ENCODE results near the gene RGS19.
"Not testable (repeated sequence)": the region's sequence is repeated elsewhere in the genome, so short reads cannot be mapped to it uniquely, and the experiment has no call there.

Gene RGS19

GRCh38 chr20:64092258-64093012 is 13.1 kb upstream of the RGS19 start:
- no peak for DNase-seq

DNA sequence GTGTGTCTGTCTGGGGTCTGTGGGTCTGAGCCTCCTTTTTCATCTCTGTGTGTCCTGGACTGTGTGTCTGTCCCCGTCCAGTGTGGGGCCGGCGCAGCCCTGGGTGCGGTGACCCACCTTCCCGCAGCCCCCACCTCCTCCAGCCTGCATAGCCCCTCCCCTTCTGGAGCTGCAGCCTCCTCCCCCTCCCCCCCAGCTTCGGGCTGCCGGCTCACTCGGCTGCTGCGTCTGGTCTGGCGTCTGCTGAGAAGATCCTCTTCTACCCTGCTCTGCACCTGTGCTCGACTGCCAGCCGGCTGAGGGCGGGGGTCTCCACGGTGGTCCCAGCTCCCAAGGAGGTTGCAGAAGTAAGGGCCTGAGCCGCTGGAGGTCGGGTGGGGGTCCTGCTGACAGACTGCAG is 12.5 kb upstream of the RGS19 start:
- DNase-seq = no peak

GRCh38 chr20:64091340-64091739 is 12.0 kb upstream of the RGS19 start:
- DNase-seq = no peak

DNA sequence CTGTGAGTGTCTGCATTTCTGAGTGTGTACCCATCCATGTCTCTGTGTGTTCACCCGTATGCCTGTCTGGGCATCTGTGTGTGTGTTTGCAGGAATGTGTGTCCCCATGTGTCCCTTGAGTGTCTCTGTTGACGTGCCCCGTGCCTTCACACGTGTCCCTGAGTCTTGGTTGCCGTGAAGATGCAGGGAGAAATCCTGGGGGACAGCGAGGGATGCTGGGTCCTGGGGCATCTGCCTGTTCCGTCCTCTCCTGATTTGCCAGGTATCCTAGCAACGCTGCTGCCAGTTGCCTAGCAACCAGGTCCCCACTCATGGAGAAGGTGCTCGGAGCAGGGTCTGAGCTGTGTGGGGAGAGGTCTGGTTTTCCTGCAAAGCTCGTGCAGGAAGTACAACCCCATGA is 10.8 kb upstream of the RGS19 start:
- DNase-seq = no peak

DNA sequence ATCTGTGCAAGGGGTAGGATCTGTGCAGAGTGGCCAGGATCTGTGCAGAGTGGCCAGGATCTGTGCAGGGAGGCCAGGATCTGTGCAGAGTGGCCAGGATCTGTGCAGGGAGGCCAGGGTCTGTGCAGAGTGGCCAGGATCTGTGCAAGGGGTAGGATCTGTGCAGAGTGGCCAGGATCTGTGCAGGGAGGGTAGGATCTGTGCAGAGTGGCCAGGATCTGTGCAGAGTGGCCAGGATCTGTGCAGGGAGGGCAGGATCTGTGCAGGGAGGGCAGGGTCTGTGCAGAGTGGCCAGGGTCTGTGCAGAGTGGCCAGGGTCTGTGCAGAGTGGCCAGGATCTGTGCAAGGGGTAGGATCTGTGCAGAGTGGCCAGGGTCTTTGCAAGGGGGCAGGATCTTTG is 9.3 kb upstream of the RGS19 start:
- not testable (repeated sequence) for DNase-seq

- DNase-seq = not testable (repeated sequence)
Observed at GRCh38 chr20:64087226-64087825, 8.0 kb upstream of the RGS19 start.

DNA sequence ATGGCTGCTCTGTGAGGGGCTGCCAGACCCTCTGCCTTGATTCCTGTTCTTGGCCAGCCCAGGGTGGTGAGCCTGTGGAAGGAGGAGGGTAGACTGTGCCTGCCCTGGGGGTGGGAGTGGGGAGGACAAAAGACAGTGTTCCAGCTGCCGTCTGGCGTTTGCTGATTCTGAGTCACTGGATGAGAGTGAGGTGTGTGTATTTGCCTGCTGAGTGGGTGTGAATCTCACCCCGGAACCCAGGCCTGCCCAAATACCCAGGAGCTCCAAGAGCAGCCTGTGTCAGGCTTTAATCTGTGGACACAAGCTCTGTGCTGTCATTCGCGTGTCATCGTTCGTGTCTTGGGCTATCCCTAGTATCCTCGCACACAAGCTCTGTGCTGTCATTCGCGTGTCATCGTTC is 7.5 kb upstream of the RGS19 start:
- DNase-seq = no peak

GRCh38 chr20:64084685-64085152 is 5.4 kb upstream of the RGS19 start:
- DNase-seq = no peak

- DNase-seq = no peak
Observed at GRCh38 chr20:64083804-64084684, 4.7 kb upstream of the RGS19 start, which contains the start of gene LKAAEAR1. TSS of gene LKAAEAR1 (minus strand) at chr20:64084398. CDS start at chr20:64084219, 179 bp downstream.

DNA sequence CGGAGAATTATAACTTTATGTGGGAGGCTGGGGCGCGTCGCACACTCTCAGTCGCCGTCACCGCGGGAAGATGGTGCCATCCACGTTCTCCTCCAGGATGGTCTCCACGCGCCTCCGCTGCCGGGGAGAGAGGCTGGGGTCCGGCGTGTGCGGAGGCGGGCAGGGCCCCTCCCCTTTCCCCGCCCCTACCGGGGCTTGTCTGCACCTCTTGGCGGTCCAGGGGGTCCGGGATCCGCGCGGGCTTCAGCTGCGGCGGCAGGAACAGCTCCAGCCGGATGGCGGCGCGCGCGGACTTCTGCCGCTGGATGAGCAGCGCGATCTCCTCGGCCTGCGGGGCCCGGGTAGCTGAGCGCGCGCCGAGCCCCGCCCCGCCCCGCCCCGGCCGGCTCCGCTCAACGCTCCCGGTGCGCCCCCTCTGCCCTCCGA is 4.1 kb upstream of the RGS19 start:
- DNase-seq = peak; percentile 77 to 82

DNA sequence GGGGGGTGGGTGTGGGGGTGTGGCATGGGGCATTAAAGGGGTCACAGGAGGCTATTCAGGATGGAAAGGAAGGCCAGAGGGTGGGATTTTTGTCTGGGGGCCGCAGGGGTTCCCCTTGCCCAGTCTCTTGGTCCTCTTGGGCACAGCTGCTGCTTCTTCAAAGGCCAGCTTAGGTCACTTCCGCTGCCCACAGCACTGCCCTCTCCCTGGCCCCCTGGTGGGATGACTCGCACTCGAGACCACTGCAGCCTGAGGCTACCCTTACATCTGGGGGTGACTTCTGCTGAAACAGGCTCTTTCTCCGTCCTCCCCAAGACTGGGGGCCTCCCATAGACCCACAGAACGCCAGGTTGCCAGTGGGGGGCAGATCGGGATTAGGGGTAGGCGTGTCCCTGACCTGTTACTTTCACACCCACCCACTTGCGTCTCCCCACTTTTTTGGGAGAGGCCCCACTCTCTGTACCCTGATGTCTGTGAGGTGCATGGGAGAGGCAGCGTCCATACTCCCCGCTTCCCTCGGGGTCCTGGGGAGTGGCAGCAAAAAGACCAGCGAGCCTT is 3.6 kb upstream of the RGS19 start:
- DNase-seq = no peak

GRCh38 chr20:64082126-64082731 is 2.9 kb upstream of the RGS19 start:
- DNase-seq = no peak

DNA sequence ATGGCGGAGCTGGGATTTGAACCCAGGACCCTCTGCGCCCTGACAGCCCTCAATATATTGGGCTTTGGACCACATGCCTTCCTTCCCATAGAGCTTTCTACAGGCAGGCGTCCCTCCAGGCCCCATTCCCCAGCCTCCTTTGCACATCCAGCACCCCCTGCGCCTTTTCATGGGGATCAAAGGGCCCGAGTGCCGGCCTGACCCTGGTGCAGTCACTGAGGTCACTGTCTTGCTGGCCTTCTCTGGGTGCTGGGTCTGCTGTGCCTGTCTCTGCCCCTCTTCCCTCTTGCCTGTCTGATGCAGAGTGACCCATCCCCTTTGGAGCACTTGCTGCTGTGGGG is 2.3 kb upstream of the RGS19 start:
- no peak for DNase-seq

DNA sequence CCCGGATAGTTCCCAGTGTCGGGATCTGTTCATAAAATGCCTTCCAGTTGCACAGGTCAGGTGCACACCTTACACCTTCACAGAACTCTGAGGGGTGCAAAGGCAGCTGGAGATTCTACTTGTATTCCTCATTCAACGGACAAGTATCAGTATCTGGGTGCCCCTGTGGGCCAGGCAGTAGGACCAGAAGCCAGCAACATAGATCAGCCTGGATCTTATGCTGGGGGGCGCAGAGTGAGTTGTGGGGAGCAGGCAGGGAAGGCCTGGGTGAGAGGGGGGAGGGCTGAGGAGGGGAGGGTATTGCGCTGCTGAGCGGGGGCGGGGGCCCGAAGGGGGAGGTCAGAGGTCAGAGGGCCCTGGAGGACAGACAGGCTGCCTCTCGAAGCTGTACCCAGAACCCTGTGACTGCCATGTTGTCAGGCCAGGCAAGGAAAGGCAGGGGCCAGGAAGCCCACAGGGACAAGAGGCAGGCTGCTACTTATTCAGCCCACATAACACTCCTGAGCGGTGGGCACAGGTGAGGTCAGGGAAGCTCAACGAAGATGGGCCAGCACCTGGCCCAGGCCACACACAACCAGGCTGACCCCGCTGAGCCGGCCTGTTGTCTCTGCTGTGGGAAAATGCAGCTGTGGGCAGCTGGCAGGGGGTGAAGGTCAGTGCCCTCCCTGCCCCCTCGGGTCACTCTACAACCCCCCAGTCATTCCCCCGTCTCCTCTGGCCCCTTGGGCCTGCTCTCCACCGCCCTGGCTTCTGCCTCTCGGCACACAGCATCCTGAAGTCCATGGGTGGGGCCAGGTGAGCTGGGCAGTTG is 1.7 kb upstream of the RGS19 start:
- DNase-seq = no peak

DNA sequence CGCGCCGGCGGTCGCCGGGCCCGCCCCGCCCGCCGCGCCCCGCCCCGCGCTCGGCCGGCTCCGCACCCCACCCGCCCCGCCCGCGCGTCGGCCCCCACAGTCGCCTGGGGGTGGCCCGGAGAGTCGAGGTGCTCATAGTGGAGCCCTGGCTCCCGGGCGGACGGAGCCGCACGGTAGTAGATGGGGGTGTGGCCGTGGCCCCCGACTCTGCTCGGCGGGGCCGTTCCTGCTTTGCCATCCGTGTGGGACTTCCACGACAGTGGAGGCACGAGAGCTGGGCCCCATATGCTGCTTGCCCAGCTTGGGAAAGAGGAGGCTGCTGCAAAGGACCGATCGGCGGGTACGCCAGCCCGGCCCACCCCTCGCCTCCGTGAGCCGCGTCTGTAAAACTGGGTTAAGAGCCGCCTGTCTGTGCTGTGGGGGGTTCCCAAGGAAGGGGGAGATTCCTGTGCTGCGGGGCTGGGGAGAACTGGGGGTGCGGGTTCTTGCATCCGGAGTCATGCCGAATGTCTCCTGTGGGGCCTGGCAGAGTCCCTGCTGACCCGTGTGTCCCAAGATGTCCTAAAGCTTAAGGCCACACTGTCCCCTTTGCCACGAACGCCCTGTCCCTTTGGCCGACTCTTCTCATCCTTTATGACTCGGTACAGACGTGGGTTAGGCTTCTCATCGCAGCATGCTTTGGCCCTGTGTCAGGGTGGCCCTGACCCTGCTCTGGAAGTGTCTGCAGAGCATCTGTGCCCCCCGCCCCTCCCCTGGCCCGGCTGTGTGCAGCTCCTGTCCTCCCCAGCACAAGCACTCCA is 895 bp upstream of the RGS19 start, which contains the start of gene OPRL1:
Gene OPRL1, plus strand, starts transcription at position 70 of the 800 bp plus-strand sequence. CDS start 12,639 bp downstream, outside the sequence.
- DNase-seq = no peak

DNA sequence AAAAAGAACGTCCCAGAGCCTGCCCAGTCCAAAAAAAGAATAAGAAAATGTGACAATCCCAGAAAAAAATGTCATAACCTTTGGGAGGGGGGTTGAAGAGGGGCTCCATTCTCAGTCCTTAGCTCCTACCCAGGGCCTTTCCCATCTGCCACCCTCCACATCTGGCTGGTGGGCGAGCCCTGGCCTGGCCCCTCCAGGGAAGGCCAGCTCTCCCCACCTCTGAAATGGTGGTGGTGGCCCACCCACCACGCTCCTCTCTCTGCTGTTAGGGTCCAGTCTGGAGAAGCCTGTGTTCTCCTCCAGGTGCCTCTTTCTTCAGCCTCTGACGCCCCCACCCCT is 415 bp downstream of the RGS19 start:
- no peak for DNase-seq

DNA sequence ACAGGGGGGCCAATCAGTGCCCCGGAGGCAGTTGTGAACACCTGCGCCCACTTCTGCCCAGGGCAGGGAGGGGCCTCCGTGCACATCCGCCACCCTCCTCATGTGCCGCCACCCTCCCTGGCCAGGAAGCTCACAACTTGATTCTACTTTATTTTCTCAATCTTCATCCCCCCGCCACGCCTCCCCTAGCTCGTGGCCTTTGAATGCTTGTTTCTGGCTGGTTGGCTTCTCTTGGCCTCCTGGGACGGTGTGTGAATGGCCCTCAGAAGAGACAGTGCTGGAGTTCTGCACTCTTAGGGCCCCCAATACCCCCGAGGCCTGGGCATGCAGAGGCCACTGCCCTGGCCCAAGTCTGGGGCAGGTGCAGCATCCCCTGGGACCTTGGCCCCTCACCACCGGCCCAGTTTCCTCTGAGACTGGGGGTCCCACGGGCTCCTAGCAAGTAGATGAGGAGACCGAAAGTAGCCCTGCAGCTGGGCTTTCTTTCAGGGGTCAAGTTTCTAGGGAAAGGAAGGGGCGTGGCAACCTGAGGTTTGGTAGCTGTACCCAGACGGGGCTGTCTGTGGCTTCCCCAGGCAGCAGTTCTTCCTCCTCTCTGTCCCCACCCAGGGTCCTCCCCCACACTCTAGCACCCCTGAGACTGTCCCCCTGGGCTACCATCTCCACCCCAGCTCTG is 1.3 kb downstream of the RGS19 start:
- DNase-seq = peak; percentile 56 to 65

- DNase-seq = no peak
Observed at GRCh38 chr20:64077541-64077875, 1.8 kb downstream of the RGS19 start.

- DNase-seq = peak; percentile 54 to 66
Observed at GRCh38 chr20:64077094-64077493, 2.2 kb downstream of the RGS19 start.

All from activated CD4-positive, alpha-beta T cell treated with anti-CD3 and anti-CD28 coated beads, Interleukin-2, amount 50 U/mL, for 48 hours (primary cell).